C4-2B (cell line): Measurements from ENCODE around the gene PER3.

Source experiments
- ZFX ChIP-seq: fragments of 450-650 bp; IDR thresholded peaks from 2 replicates; pipeline ENCODE4 v1.6.1; 2017
- TF ChIP-seq, protein P1 (sequence below): fragments of 450-650 bp; conservative IDR thresholded peaks from 2 replicates; pipeline ENCODE4 v1.5.1; 2017; ENCODE audit warnings: mild to moderate bottlenecking

DNA sequence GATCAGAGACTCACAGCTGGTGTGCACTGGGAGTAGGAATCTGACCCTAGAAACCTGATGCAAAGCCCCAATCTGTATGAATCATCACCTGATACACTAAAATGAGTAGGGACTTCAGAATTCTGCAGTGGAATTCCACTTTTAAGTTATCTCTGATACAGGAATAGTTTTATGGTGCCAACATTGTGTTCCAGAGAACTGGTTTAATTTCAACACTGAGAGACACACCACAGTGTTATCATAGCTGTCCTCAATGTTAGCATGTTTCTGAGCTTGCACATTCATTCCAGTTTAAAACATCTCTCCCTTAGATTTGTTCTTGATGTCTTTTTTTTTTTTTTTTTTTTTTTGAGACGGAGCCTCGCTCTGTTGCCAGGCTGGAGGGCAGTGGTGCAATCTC lies 61.7 kb downstream of the PER3 start:
- TF ChIP-seq, protein P1, sequence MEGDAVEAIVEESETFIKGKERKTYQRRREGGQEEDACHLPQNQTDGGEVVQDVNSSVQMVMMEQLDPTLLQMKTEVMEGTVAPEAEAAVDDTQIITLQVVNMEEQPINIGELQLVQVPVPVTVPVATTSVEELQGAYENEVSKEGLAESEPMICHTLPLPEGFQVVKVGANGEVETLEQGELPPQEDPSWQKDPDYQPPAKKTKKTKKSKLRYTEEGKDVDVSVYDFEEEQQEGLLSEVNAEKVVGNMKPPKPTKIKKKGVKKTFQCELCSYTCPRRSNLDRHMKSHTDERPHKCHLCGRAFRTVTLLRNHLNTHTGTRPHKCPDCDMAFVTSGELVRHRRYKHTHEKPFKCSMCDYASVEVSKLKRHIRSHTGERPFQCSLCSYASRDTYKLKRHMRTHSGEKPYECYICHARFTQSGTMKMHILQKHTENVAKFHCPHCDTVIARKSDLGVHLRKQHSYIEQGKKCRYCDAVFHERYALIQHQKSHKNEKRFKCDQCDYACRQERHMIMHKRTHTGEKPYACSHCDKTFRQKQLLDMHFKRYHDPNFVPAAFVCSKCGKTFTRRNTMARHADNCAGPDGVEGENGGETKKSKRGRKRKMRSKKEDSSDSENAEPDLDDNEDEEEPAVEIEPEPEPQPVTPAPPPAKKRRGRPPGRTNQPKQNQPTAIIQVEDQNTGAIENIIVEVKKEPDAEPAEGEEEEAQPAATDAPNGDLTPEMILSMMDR: no peak
- no peak for TF ChIP-seq ZFX
